Upper lobe of left lung (tissue), 6 donors: ENCODE data around the gene LGMN. TPM values are rescaled to one million over a fixed set of nuclear protein-coding genes. Genes with fewer than 3 reads are reported as not detected.
A peak's percentile ranks its signal among the peaks of the same experiment; 100 is the strongest.
"Not testable (repeated sequence)": the region's sequence is repeated elsewhere in the genome, so short reads cannot be mapped to it uniquely, and the experiment has no call there.

Source experiments
- ATAC-seq, 2 donors: fragments of 200-7000 bp; cut with Tn5 transposase; one replicate each; pipeline ENCODE4 v1.9.1; 2022; ENCODE audit warnings: mild to moderate bottlenecking in 2 of 2, moderate library complexity in 2 of 2; ENCODE audit not compliant: low FRiP score in 2 of 2
- DNase-seq, 2 donors: peaks; one replicate each; pipeline ENCODE4 v3.0.0-alpha.2; 2019 to 2020
- H3K27ac ChIP-seq, 4 donors: fragments of 200-600 bp; sonication (generic); one replicate each; pipeline ENCODE4 v1.5.1; 2016 to 2019
- H3K27me3 ChIP-seq, 4 donors: fragments of 200-600 bp; sonication (generic); one replicate each; pipeline ENCODE4 v1.5.1; 2017 to 2019
- H3K36me3 ChIP-seq, 4 donors: fragments of 200-600 bp; sonication (generic); one replicate each; pipeline ENCODE4 v1.5.1; 2016 to 2019
- H3K4me1 ChIP-seq, 4 donors: fragments of 200-600 bp; sonication (generic); one replicate each; pipeline ENCODE4 v1.5.1; 2018 to 2019
- H3K4me3 ChIP-seq, 4 donors: fragments of 200-600 bp; sonication (generic); one replicate each; pipeline ENCODE4 v1.5.1; 2017 to 2019; ENCODE audit warnings: mild to moderate bottlenecking in 2 of 4, moderate library complexity in 1 of 4
- H3K9me3 ChIP-seq, 4 donors: fragments of 200-600 bp; sonication (generic); one replicate each; pipeline ENCODE4 v1.5.1; 2018 to 2019
- CTCF ChIP-seq, 6 experiments: fragments of 450-650 bp in 4 of 6; fragments of 200-600 bp in 2 of 6; sonication (generic) in 2 of 6; IDR thresholded peaks; one replicate each; pipeline ENCODE4 v1.5.1; 2016 to 2019; ENCODE audit warnings: antibody characterized with exemption in 6 of 6
- EP300 ChIP-seq, 4 donors: sonication (generic); formaldehyde crosslinking; IDR thresholded peaks; one replicate each; pipeline ENCODE4 v1.5.1; 2017; ENCODE audit warnings: antibody characterized with exemption in 4 of 4, control low read depth in 2 of 4
- POLR2A ChIP-seq, 4 donors: fragments of 450-650 bp; IDR thresholded peaks; one replicate each; pipeline ENCODE4 v1.5.1; 2016 to 2017; ENCODE audit warnings: antibody characterized with exemption in 4 of 4, mild to moderate bottlenecking in 2 of 4
- POLR2AphosphoS5 ChIP-seq, 2 donors: sonication (generic); formaldehyde crosslinking; IDR thresholded peaks; one replicate each; pipeline ENCODE4 v1.5.1; 2017; ENCODE audit warnings: antibody characterized with exemption in 2 of 2
- WGBS, 2 donors: methylation state at CpG; one replicate each; pipeline ENCODE4 v1.1.5; 2017 to 2018; 5-methylcytosine and 5-hydroxymethylcytosine counted together
- total RNA-seq, 6 donors: library from RNA; depleted of rRNA in 4 of 6; stranded (reverse); fragments of >200 nt in 4 of 6; gene quantifications; one replicate each; pipeline versions ENCODE4 v1.1.0 to v1.2.1, GENCODE V29; 2016 to 2021
- donor health status: DM: no; HTN: no; CAD: no; lungs with moderate emphysema.
- donor health status: DM: no; HTN: yes; CAD: no; lungs with severe emphysema.

LGMN gene
- total RNA-seq, 6 donors from 2014 or later: 53.4 to 222 (median 123) TPM

- Histone ChIP-seq H3K4me1 (no peaks in the 10 kb centered on the region), H3K9me3 (peaks cover 0 to 5% (median 2%) of the 10 kb centered on the region in 4 donors), H3K27me3 (no peaks in the 10 kb centered on the region), H3K4me3 (no peak overlapping the region), H3K36me3 (no peaks in the 10 kb centered on the region), H3K27ac (no peak overlapping the region)
- TF ChIP-seq EP300 (IDR thresholded peaks at IDR 0.05) (no peak), CTCF (IDR thresholded peaks at IDR 0.05) (peak; percentile 34 to 78 (median 66))
- ATAC-seq: peak; percentile 9 to 75
- 46 to 48% methylated on average over 2 of the region's 2 CpGs for WGBS, 2 donors
- no peak for DNase-seq
Measured at GRCh38 chr14:92783813-92784431, 35.5 kb upstream of the LGMN start.

- H3K27me3 ChIP-seq: no peaks in the 10 kb centered on the region
- DNase-seq (no peak), ATAC-seq (no peak)
- H3K9me3 ChIP-seq: no peaks in the 10 kb centered on the region
- TF ChIP-seq EP300 (IDR thresholded peaks at IDR 0.05) (no peak), POLR2AphosphoS5 (IDR thresholded peaks at IDR 0.05) (no peak), POLR2A (IDR thresholded peaks at IDR 0.05) (no peak), CTCF (IDR thresholded peaks at IDR 0.05) (no peak)
- WGBS, 2 donors: 82% methylated on average over 3 of the region's 3 CpGs
- no peak overlapping the region for H3K27ac ChIP-seq
- H3K4me3 ChIP-seq: no peak overlapping the region
- no peaks in the 10 kb centered on the region for H3K36me3 ChIP-seq
- no peaks in the 10 kb centered on the region for H3K4me1 ChIP-seq
Measured at GRCh38 chr14:92781350-92781749, 32.9 kb upstream of the LGMN start.

GRCh38 chr14:92780444-92781232, 32.2 kb upstream of the LGMN start:
- peak in 1 of 2 donors; percentile 47 for ATAC-seq
- no peak for DNase-seq

GRCh38 chr14:92778868-92779565, 30.6 kb upstream of the LGMN start:
- not testable (repeated sequence) for H3K27ac ChIP-seq, H3K4me3 ChIP-seq, H3K27me3 ChIP-seq, H3K36me3 ChIP-seq, H3K9me3 ChIP-seq, H3K4me1 ChIP-seq, DNase-seq
- WGBS, 2 donors: 83 to 91% methylated on average over 1 to 3 of the region's 3 CpGs
- peak in 1 of 2 donors; percentile 34 for ATAC-seq

More at GRCh38 chr14:92780444-92781232, 32.2 kb upstream of the LGMN start:
- H3K36me3 ChIP-seq: no peaks in the 10 kb centered on the region
- no peak overlapping the region for H3K27ac ChIP-seq
- H3K4me3 ChIP-seq: no peak overlapping the region
- H3K4me1 ChIP-seq: no peaks in the 10 kb centered on the region
- 82 to 85% methylated on average over 7 of the region's 7 CpGs for WGBS, 2 donors
- no peak for TF ChIP-seq EP300 (IDR thresholded peaks at IDR 0.05)
- no peak for TF ChIP-seq POLR2A (IDR thresholded peaks at IDR 0.05)
- no peak for TF ChIP-seq CTCF (IDR thresholded peaks at IDR 0.05)
- TF ChIP-seq POLR2AphosphoS5 (IDR thresholded peaks at IDR 0.05): no peak
- no peaks in the 10 kb centered on the region for H3K9me3 ChIP-seq
- no peaks in the 10 kb centered on the region for H3K27me3 ChIP-seq

- H3K27ac ChIP-seq: peak overlapping the region in 2 of 4 donors; percentile 23 to 68
- peak; percentile 52 to 87 for ATAC-seq
Measured at GRCh38 chr14:92775292-92775691, 26.9 kb upstream of the LGMN start.

More at GRCh38 chr14:92775292-92775691, 26.9 kb upstream of the LGMN start:
- H3K36me3 ChIP-seq, H3K27me3 ChIP-seq, H3K4me3 ChIP-seq, H3K4me1 ChIP-seq, H3K9me3 ChIP-seq, DNase-seq: not testable (repeated sequence)
- WGBS, 2 donors: 11 to 30% methylated on average over 1 to 2 of the region's 2 CpGs
- peak in 1 of 4 donors; percentile 19 for TF ChIP-seq POLR2A (IDR thresholded peaks at IDR 0.05)
